Neuronal stem cell (in vitro differentiated cells): ENCODE data around the gene SLBP.
A peak's percentile ranks its signal among the peaks of the same experiment; 100 is the strongest.

ENCODE experiments used
- DNase-seq: peaks from one replicate; pipeline ENCODE4 v3.0.0-alpha.2; 2013; ENCODE audit warnings: low spot score
- H2AFZ ChIP-seq: one replicate; pipeline ENCODE4 v1.6.1; 2013; ENCODE audit warnings: mild to moderate bottlenecking, low read length, inconsistent platforms
- H2AK5ac ChIP-seq: 2 replicates; pipeline ENCODE4 v1.6.1; 2013; ENCODE audit warnings: low read depth, mild to moderate bottlenecking, inconsistent platforms, low read length, moderate library complexity, mixed read lengths
- H2BK120ac ChIP-seq: 2 replicates; pipeline ENCODE4 v1.6.1; 2013; ENCODE audit warnings: low read depth, mild to moderate bottlenecking, inconsistent platforms, low read length, moderate library complexity, mixed read lengths
- H2BK12ac ChIP-seq: one replicate; pipeline ENCODE4 v1.6.1; 2013; ENCODE audit warnings: low read length, inconsistent platforms
- H2BK15ac ChIP-seq: 2 replicates; pipeline ENCODE4 v1.6.1; 2013; ENCODE audit warnings: mild to moderate bottlenecking, low read length, inconsistent platforms, mixed read lengths
- H2BK5ac ChIP-seq: one replicate; pipeline ENCODE4 v1.6.1; 2013; ENCODE audit warnings: inconsistent platforms, mild to moderate bottlenecking, low read length, moderate library complexity
- H3K14ac ChIP-seq: one replicate; pipeline ENCODE4 v1.6.1; 2013; ENCODE audit warnings: low read length, inconsistent platforms
- H3K18ac ChIP-seq: 2 replicates; pipeline ENCODE4 v1.6.1; 2013; ENCODE audit warnings: low read length, inconsistent platforms
- H3K23ac ChIP-seq: 2 replicates; pipeline ENCODE4 v1.6.1; 2013; ENCODE audit warnings: low read depth, mild to moderate bottlenecking, mixed read lengths, low read length, inconsistent platforms; ENCODE audit not compliant: poor library complexity
- H3K27ac ChIP-seq: replicated peaks from 3 replicates; pipeline ENCODE4 v1.5.1; 2013; ENCODE audit warnings: low read length, inconsistent platforms
- H3K27me3 ChIP-seq, 3 experiments: 2 replicates each; pipeline ENCODE4 v1.6.1; 2013; ENCODE audit warnings: low read length in 3 of 3, mild to moderate bottlenecking in 2 of 3, inconsistent platforms in 1 of 3, low read depth in 1 of 3, mixed read lengths in 1 of 3, moderate library complexity in 1 of 3; ENCODE audit not compliant: control insufficient read depth in 3 of 3, insufficient read depth in 3 of 3
- H3K36me3 ChIP-seq, 2 donors: replicated peaks in 1 of 2; 2 replicates each; pipeline ENCODE4 v1.6.1; 2013; ENCODE audit warnings: low read length in 2 of 2; ENCODE audit not compliant: control insufficient read depth in 2 of 2, insufficient read depth in 2 of 2
- H3K4ac ChIP-seq: 2 replicates; pipeline ENCODE4 v1.6.1; 2013; ENCODE audit warnings: inconsistent platforms, mild to moderate bottlenecking, low read length, moderate library complexity
- H3K4me1 ChIP-seq, 2 donors: 1 replicate in 1 of 2; 2 replicates in 1 of 2; pipeline ENCODE4 v1.6.1; 2013; ENCODE audit warnings: low read length in 2 of 2, low read depth in 1 of 2; ENCODE audit not compliant: control insufficient read depth in 2 of 2, insufficient read depth in 1 of 2
- H3K4me2 ChIP-seq: one replicate; pipeline ENCODE4 v1.6.1; 2013; ENCODE audit warnings: mild to moderate bottlenecking, low read length, inconsistent platforms; ENCODE audit not compliant: insufficient read depth, poor library complexity, severe bottlenecking
- H3K4me3 ChIP-seq, 2 donors: 2 replicates each; pipeline ENCODE4 v1.5.1; 2013; ENCODE audit warnings: low read length in 2 of 2, mild to moderate bottlenecking in 2 of 2, inconsistent platforms in 1 of 2, moderate library complexity in 1 of 2
- H3K79me1 ChIP-seq: one replicate; pipeline ENCODE4 v1.6.1; 2013; ENCODE audit warnings: low read depth, mild to moderate bottlenecking, inconsistent platforms, low read length, moderate library complexity
- H3K9ac ChIP-seq: one replicate; pipeline ENCODE4 v1.6.1; 2013; ENCODE audit warnings: mild to moderate bottlenecking, low read depth, low read length, inconsistent platforms; ENCODE audit not compliant: poor library complexity
- H3K9me3 ChIP-seq, 2 donors: replicated peaks in 1 of 2; 2 replicates each; pipeline versions ENCODE3 to v1.6.1; 2013; ENCODE audit warnings: low read length in 2 of 2, mild to moderate bottlenecking in 2 of 2, inconsistent platforms in 1 of 2, low read depth in 1 of 2, mixed read lengths in 1 of 2, moderate library complexity in 1 of 2; ENCODE audit not compliant: control insufficient read depth in 2 of 2, insufficient read depth in 1 of 2
- H4K8ac ChIP-seq: one replicate; pipeline ENCODE4 v1.6.1; 2013; ENCODE audit warnings: low read depth, mild to moderate bottlenecking, inconsistent platforms, low read length, moderate library complexity
- H4K91ac ChIP-seq: one replicate; pipeline ENCODE4 v1.6.1; 2013; ENCODE audit warnings: low read length, low read depth, mild to moderate bottlenecking, inconsistent platforms; ENCODE audit not compliant: poor library complexity
- WGBS, 2 donors: extraction: QIAGEN DNeasy Blood & Tissue Kit; methylation state at CpG; one replicate each; pipeline ENCODE4 v1.1.7; 2013; ENCODE audit warnings: missing lambda C conversion rate in 2 of 2, mixed read lengths in 1 of 2; ENCODE audit not compliant: insufficient read length in 2 of 2, insufficient replicate concordance in 1 of 2; ENCODE audit errors: extremely low coverage in 2 of 2; 5-methylcytosine and 5-hydroxymethylcytosine counted together

Gene SLBP

DNA sequence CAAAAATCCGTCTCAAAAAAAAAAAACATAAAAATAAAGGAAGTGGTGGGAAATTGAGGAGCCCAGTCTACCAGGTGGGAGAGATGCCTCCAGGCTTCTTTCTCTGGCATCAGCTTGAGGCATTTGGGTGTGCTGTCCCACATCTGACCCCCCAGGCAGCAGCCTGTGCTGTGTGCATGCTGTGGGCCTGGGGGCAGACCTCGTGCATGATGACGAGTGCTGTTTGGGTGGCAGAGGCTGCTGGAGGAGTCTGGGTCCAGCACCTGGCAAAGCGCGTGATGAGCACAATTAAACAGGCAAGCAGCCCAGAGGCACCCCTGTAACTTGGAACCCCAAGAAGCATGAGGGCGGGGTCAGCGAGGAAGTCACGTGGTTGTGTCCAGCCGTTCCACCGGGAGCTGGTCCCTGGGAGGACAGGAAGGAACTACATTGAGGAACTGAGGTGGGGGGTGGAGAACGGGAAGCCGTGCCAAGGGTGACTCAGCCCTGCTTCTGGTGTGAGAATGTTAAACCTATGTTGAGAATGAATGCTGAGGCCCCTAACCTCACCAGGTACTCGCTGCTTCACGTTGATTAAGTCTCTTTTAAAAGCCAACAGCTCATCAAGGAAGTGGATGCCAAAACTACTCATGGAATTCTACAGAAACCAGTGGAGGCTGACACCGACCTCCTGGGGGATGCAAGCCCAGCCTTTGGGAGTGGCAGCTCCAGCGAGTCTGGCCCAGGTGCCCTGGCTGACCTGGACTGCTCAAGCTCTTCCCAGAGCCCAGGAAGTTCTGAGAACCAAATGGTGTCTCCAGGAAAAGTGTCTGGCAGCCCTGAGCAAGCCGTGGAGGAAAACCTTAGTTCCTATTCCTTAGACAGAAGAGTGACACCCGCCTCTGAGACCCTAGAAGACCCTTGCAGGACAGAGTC lies 15.3 kb upstream of the SLBP start:
- Histone ChIP-seq H3K23ac (no peak overlapping the region), H3K4me3 (no peak overlapping the region), H2BK12ac (no peak overlapping the region), H3K9ac (no peak overlapping the region), H4K8ac (no peak overlapping the region), H3K4me1 (peaks cover 8 to 9% of the 10 kb centered on the region in 2 donors), H3K9me3 (no peaks in the 10 kb centered on the region), H3K18ac (no peak overlapping the region), H2AFZ (no peak overlapping the region), H3K79me1 (peaks cover 26% of the 10 kb centered on the region), H3K36me3 (peaks cover 74 to 98% of the 10 kb centered on the region in 2 donors), H3K14ac (no peak overlapping the region), H3K4me2 (no peak overlapping the region), H2BK5ac (no peak overlapping the region), H4K91ac (no peak overlapping the region), H3K4ac (no peak overlapping the region), H3K27ac (no peak overlapping the region), H3K27me3 (no peaks in the 10 kb centered on the region), H2BK120ac (no peak overlapping the region), H2AK5ac (no peak overlapping the region), H2BK15ac (no peak overlapping the region)
- WGBS, 2 donors: no CpG with 5 or more reads among the region's 18 CpGs
- DNase-seq: no peak

- H4K91ac ChIP-seq: no peak overlapping the region
- WGBS, 2 donors: no CpG with 5 or more reads among the region's 17 CpGs
Observed at GRCh38 chr4:1726146-1726934, 14.2 kb upstream of the SLBP start.

DNA sequence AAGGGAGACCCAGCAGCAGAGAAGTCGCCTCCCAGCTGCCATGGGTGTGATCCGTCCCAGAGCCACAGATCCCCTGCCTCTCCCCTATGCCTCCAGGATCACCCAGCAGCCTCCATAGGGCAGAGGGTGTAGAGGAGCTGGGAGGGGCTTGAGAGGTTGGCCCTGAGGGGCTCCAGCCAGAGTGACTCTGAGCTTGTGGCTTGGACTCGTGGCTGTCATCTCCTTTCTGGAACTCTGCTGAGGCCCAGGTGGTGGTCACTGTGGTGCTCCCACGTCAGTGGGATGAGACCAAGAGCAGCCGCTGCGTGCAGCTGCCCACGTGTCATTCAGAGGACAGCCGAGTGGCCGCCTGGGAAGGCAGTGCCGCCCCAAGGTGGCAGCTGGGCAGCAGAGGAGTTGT lies 13.4 kb upstream of the SLBP start:
- no peak overlapping the region for H4K91ac ChIP-seq
- peak overlapping the region; percentile 6 for H3K14ac ChIP-seq
- H2AFZ ChIP-seq: no peak overlapping the region
- H2BK120ac ChIP-seq: no peak overlapping the region
- H3K36me3 ChIP-seq: peaks cover 60 to 80% of the 10 kb centered on the region in 2 donors
- H2BK12ac ChIP-seq: peak overlapping the region; percentile 58
- no peaks in the 10 kb centered on the region for H3K27me3 ChIP-seq
- no peak overlapping the region for H3K18ac ChIP-seq
- no peak overlapping the region for H3K23ac ChIP-seq
- H4K8ac ChIP-seq: no peak overlapping the region
- H3K9ac ChIP-seq: no peak overlapping the region
- no peak overlapping the region for H2BK15ac ChIP-seq
- DNase-seq: no peak
- H3K4me2 ChIP-seq: no peak overlapping the region
- no CpG with 5 or more reads among the region's 10 CpGs for WGBS, 2 donors
- H3K4me3 ChIP-seq: no peak overlapping the region
- peak overlapping the region; percentile 30 for H2BK5ac ChIP-seq
- H3K79me1 ChIP-seq: peaks cover 28% of the 10 kb centered on the region
- peaks cover 9 to 11% of the 10 kb centered on the region in 2 donors for H3K4me1 ChIP-seq
- H3K27ac ChIP-seq: no peak overlapping the region
- H3K4ac ChIP-seq: peak overlapping the region; percentile 27
- H2AK5ac ChIP-seq: peak overlapping the region; percentile 86
- H3K9me3 ChIP-seq: no peaks in the 10 kb centered on the region

More at GRCh38 chr4:1726146-1726934, 14.2 kb upstream of the SLBP start:
- Histone ChIP-seq H3K18ac (peak overlapping the region; percentile 42), H2AK5ac (peak overlapping the region; percentile 86), H3K9ac (peak overlapping the region; percentile 83), H3K9me3 (no peaks in the 10 kb centered on the region), H3K27me3 (no peaks in the 10 kb centered on the region), H3K4ac (no peak overlapping the region), H2BK120ac (no peak overlapping the region), H2BK15ac (no peak overlapping the region), H2AFZ (peak overlapping the region; percentile 39), H3K27ac (no peak overlapping the region), H3K23ac (peak overlapping the region; percentile 59), H3K4me3 (no peak overlapping the region), H2BK5ac (peak overlapping the region; percentile 30), H4K8ac (no peak overlapping the region), H3K36me3 (peaks cover 68 to 89% of the 10 kb centered on the region in 2 donors), H3K14ac (no peak overlapping the region), H3K79me1 (peaks cover 33% of the 10 kb centered on the region), H3K4me2 (no peak overlapping the region), H3K4me1 (peaks cover 9 to 11% of the 10 kb centered on the region in 2 donors), H2BK12ac (peak overlapping the region; percentile 60)
- peak; percentile 87 for DNase-seq
